CD14-positive monocyte (primary cell): Measurements from ENCODE around the gene SLC16A4. TPM values are rescaled to one million over a fixed set of nuclear protein-coding genes. Genes with fewer than 3 reads are reported as not detected.
A peak's percentile ranks its signal among the peaks of the same experiment; 100 is the strongest.
"Not testable (repeated sequence)": the region's sequence is repeated elsewhere in the genome, so short reads cannot be mapped to it uniquely, and the experiment has no call there.

Experiments
- DNase-seq, 3 donors: peaks; one replicate each; pipeline ENCODE4 v3.0.0-alpha.2; 2011 to 2022
- H2AFZ ChIP-seq: 2 replicates; pipeline ENCODE4 v1.6.0; 2012; ENCODE audit warnings: mild to moderate bottlenecking, low read depth, low read length, inconsistent platforms; ENCODE audit not compliant: insufficient read depth, poor library complexity, severe bottlenecking
- H3K27ac ChIP-seq, 2 donors: 1 replicate in 1 of 2; 2 replicates in 1 of 2; pipeline ENCODE4 v1.5.1; 2012 to 2013; ENCODE audit warnings: low read length in 2 of 2, control low read depth in 1 of 2, inconsistent platforms in 1 of 2, low read depth in 1 of 2, mild to moderate bottlenecking in 1 of 2
- H3K27me3 ChIP-seq, 2 donors: one replicate each; pipeline versions ENCODE4 v1.6.0 to v1.6.1; 2011 to 2013; ENCODE audit warnings: low read length in 2 of 2; ENCODE audit not compliant: control insufficient read depth in 2 of 2, insufficient read depth in 2 of 2
- H3K36me3 ChIP-seq, 2 donors: replicated peaks in 1 of 2; 1 replicate in 1 of 2; 2 replicates in 1 of 2; pipeline versions ENCODE4 v1.5.1 to v1.6.1; 2012 to 2013; ENCODE audit warnings: low read length in 2 of 2, control low read depth in 1 of 2, inconsistent platforms in 1 of 2, mild to moderate bottlenecking in 1 of 2; ENCODE audit not compliant: insufficient read depth in 2 of 2, control insufficient read depth in 1 of 2
- H3K4me1 ChIP-seq, 2 donors: 1 replicate in 1 of 2; 2 replicates in 1 of 2; pipeline versions ENCODE4 v1.5.1 to v1.6.1; 2012 to 2013; ENCODE audit warnings: low read length in 2 of 2, control low read depth in 1 of 2, inconsistent platforms in 1 of 2, mild to moderate bottlenecking in 1 of 2, moderate library complexity in 1 of 2; ENCODE audit not compliant: insufficient read depth in 2 of 2, control insufficient read depth in 1 of 2
- H3K4me2 ChIP-seq: replicated peaks from 2 replicates; pipeline ENCODE3; 2012; ENCODE audit warnings: low read length, moderate library complexity, mild to moderate bottlenecking; ENCODE audit not compliant: poor library complexity, severe bottlenecking; ENCODE audit errors: extremely low read depth
- H3K4me3 ChIP-seq, 3 experiments: fragments of 200-600 bp in 1 of 3; sonication (generic) in 1 of 3; replicated peaks in 1 of 3; 1 replicate in 2 of 3; 2 replicates in 1 of 3; pipeline ENCODE4 v1.5.1; 2011 to 2013; ENCODE audit warnings: low read length in 3 of 3, mild to moderate bottlenecking in 3 of 3, control low read depth in 2 of 3, low read depth in 2 of 3, inconsistent platforms in 1 of 3, moderate library complexity in 1 of 3
- H3K79me2 ChIP-seq: 2 replicates; pipeline ENCODE4 v1.6.0; 2012; ENCODE audit warnings: mild to moderate bottlenecking, control low read depth, inconsistent platforms, low read length, moderate library complexity; ENCODE audit not compliant: insufficient read depth
- H3K9ac ChIP-seq: 2 replicates; pipeline ENCODE4 v1.6.0; 2017; ENCODE audit warnings: low read length, mild to moderate bottlenecking; ENCODE audit not compliant: insufficient read depth, poor library complexity, severe bottlenecking
- H3K9me3 ChIP-seq, 2 donors: replicated peaks in 1 of 2; 1 replicate in 1 of 2; 2 replicates in 1 of 2; pipeline versions ENCODE4 v1.5.1 to v1.6.1; 2012 to 2013; ENCODE audit warnings: low read length in 2 of 2, control low read depth in 1 of 2; ENCODE audit not compliant: control insufficient read depth in 1 of 2, insufficient read depth in 1 of 2
- H4K20me1 ChIP-seq: 2 replicates; pipeline ENCODE4 v1.6.0; 2012; ENCODE audit warnings: mild to moderate bottlenecking, low read length, control low read depth, moderate library complexity; ENCODE audit not compliant: insufficient read depth
- H3K27ac Mint-ChIP-seq, 7 donors: one replicate each; pipeline ENCODE4 v1.8.0; 2020; ENCODE audit warnings: mild to moderate bottlenecking in 7 of 7, mixed read lengths in 7 of 7, moderate library complexity in 6 of 7, inconsistent platforms in 2 of 7
- H3K27me3 Mint-ChIP-seq, 3 donors: one replicate each; pipeline ENCODE4 v1.8.0; 2021 to 2022; ENCODE audit warnings: low read depth in 3 of 3, mild to moderate bottlenecking in 3 of 3, mixed read lengths in 3 of 3, moderate library complexity in 3 of 3, inconsistent platforms in 1 of 3
- H3K36me3 Mint-ChIP-seq, 2 donors: one replicate each; pipeline ENCODE4 v1.8.0; 2020; ENCODE audit warnings: mixed read lengths in 2 of 2, inconsistent platforms in 1 of 2, mild to moderate bottlenecking in 1 of 2
- H3K4me1 Mint-ChIP-seq: one replicate; pipeline ENCODE4 v1.8.0; 2020; ENCODE audit warnings: mild to moderate bottlenecking, mixed read lengths
- H3K4me3 Mint-ChIP-seq, 2 donors: one replicate each; pipeline ENCODE4 v1.8.0; 2020; ENCODE audit warnings: mild to moderate bottlenecking in 2 of 2, mixed read lengths in 2 of 2, moderate library complexity in 1 of 2
- H3K9me3 Mint-ChIP-seq, 7 donors: one replicate each; pipeline ENCODE4 v1.8.0; 2020 to 2022; ENCODE audit warnings: mixed read lengths in 7 of 7, mild to moderate bottlenecking in 6 of 7, moderate library complexity in 6 of 7, inconsistent platforms in 2 of 7
- CTCF ChIP-seq: fragments of 200-600 bp; IDR thresholded peaks from one replicate; pipeline ENCODE4 v1.8.0; 2022; ENCODE audit warnings: antibody characterized with exemption, mild to moderate bottlenecking
- WGBS: methylation state at CpG from one replicate; pipeline ENCODE4 v1.1.5; 2013; ENCODE audit warnings: missing lambda C conversion rate; ENCODE audit not compliant: insufficient coverage; 5-methylcytosine and 5-hydroxymethylcytosine counted together
- intact Hi-C, 2 donors: fragments of 100-400 bp; cut with micrococcal nuclease; formaldehyde crosslinking; loops; one replicate each; pipeline versions ENCODE4 v1.15.0 to v1.15.1; 2023
- polyA minus RNA-seq: library from RNA; depleted of rRNA, polyadenylated mRNA; stranded (reverse); fragments of >200 nt; gene quantifications from 2 replicates; pipeline ENCODE4 v1.2.3, GENCODE V29; 2012
- polyA plus RNA-seq, 3 donors: library from polyadenylated mRNA; depleted of rRNA in 1 of 3; unstranded in 2 of 3; stranded (reverse) in 1 of 3; fragments of 300-500 nt in 2 of 3; fragments of >200 nt in 1 of 3; fragmentation: Illumina TruSeq in 2 of 3; gene quantifications; 1 replicate in 2 of 3; 2 replicates in 1 of 3; pipeline ENCODE4 v1.2.3, GENCODE V29; 2012 to 2021
- total RNA-seq, 12 experiments: library from RNA in 1 of 12; stranded (reverse) in 1 of 12; fragments of 120-200 nt in 1 of 12; gene quantifications; one replicate each; pipeline ENCODE4 v1.2.4 and lab custom pipeline; 2013 to 2026; ENCODE audit warnings: mixed read lengths in 6 of 12, inconsistent platforms in 1 of 12

Gene SLC16A4
- total RNA-seq (2013), result 0.27 TPM
- polyA plus RNA-seq, result under 1 TPM; 0.13 to 0.26 (median 0.25) TPM
- not detected in 2 replicates for polyA minus RNA-seq
- 0.06 to 0.90 (median 0.34) reads per million in 11 experiments for total RNA-seq (lab: John Stamatoyannopoulos, UW)

GRCh38 chr1:110390692-110391245, at the start of gene SLC16A4:
SLC16A4 (minus strand) TSS chr1:110391026; CDS start chr1:110389323, 1,703 bp downstream.
- TF ChIP-seq CTCF, result no peak
- no peak within 1 kb of the TSS for H3K4me3 Mint-ChIP-seq
- H3K9me3 Mint-ChIP-seq, result peaks cover 0 to 4% (median under 1%) of the 10 kb centered on the region in 7 donors
- intact Hi-C loops, result no loop called here
- DNase-seq, result no peak
- WGBS, result no CpG with 5 or more reads among the region's 8 CpGs
- H3K36me3 Mint-ChIP-seq, result peaks cover 42 to 64% of the 10 kb centered on the region in 2 donors
- no peak within 1 kb of the TSS for H2AFZ ChIP-seq
- H3K9ac ChIP-seq, result no peak within 1 kb of the TSS
- H4K20me1 ChIP-seq, result no peaks in the 10 kb centered on the region
- no peak within 1 kb of the TSS for H3K27ac ChIP-seq
- H3K4me1 Mint-ChIP-seq, result no peaks in the 10 kb centered on the region
- H3K27ac Mint-ChIP-seq, result peak within 1 kb of the TSS in 1 of 7 donors; percentile 44
- no peaks in the 10 kb centered on the region for H3K27me3 Mint-ChIP-seq
- no peaks in the 10 kb centered on the region for H3K9me3 ChIP-seq
- no peaks in the 10 kb centered on the region for H3K4me1 ChIP-seq
- H3K36me3 ChIP-seq, result peaks cover 7 to 41% of the 10 kb centered on the region in 2 donors
- H3K4me3 ChIP-seq, result no peak within 1 kb of the TSS
- no peaks in the 10 kb centered on the region for H3K27me3 ChIP-seq
- no peak within 1 kb of the TSS for H3K4me2 ChIP-seq
- H3K79me2 ChIP-seq, result no peaks in the 10 kb centered on the region

DNA sequence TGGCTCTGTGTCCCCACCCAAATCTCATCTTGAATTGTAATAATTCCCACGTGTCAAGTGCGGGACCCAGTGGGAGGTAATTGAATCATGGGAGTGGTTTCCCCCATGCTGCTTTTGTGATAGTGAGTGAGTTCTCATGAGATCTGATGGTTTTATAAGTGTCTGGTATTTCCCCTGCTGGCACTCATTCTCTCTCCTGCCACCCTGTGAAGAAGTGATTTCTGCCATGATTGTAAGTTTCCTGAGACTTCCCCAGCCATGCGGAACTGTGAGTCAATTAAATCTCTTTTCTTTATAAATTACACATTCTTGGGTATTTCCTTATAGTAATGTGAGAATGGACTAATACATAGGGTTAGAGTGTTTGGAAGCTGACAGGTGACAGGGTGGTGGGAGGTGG, 49.0 kb upstream of the SLC16A4 start:
- H3K4me3 ChIP-seq, H3K9me3 ChIP-seq, H3K36me3 ChIP-seq, H3K79me2 ChIP-seq, H3K4me3 Mint-ChIP-seq, H3K4me1 ChIP-seq, H4K20me1 ChIP-seq, H3K9ac ChIP-seq, H3K9me3 Mint-ChIP-seq, H2AFZ ChIP-seq, H3K27ac Mint-ChIP-seq, DNase-seq, H3K4me2 ChIP-seq, H3K27ac ChIP-seq, intact Hi-C loops, H3K27me3 Mint-ChIP-seq, H3K27me3 ChIP-seq, H3K36me3 Mint-ChIP-seq: not testable (repeated sequence)
- no CpG with 5 or more reads among the region's 3 CpGs for WGBS
- peaks cover 19% of the 10 kb centered on the region for H3K4me1 Mint-ChIP-seq
